Activated B cell treated with CpG ODN at 0.5 μM for 24 hours (primary cell): ENCODE data around the gene PITPNM1. TPM values are rescaled to one million over a fixed set of nuclear protein-coding genes. Genes with fewer than 3 reads are reported as not detected.
"Not testable (repeated sequence)": the region's sequence is repeated elsewhere in the genome, so short reads cannot be mapped to it uniquely, and the experiment has no call there.

Source experiments
- ATAC-seq: fragments of 200-7000 bp; cut with Tn5 transposase; one replicate; pipeline ENCODE4 v1.10.0; 2021; ENCODE audit warnings: low read depth, mild to moderate bottlenecking, moderate library complexity
- CTCF ChIA-PET: fragments of 350-600 bp; sonication (Branson Sonifier 250); formaldehyde crosslinking; loops from one replicate; lab custom pipeline; 2021; ENCODE audit warnings: antibody characterized with exemption; lab: Charles Lee
- POLR2A ChIA-PET: fragments of 350-600 bp; sonication (Branson Sonifier 250); formaldehyde crosslinking; loops from one replicate; lab custom pipeline; 2021; ENCODE audit warnings: antibody characterized with exemption; lab: Charles Lee
- DNase-seq: peaks from one replicate; pipeline ENCODE4 v3.0.0; 2022
- H3K27ac Mint-ChIP-seq: one replicate; pipeline ENCODE4 v1.8.0; 2020; ENCODE audit warnings: mixed read lengths
- H3K27me3 Mint-ChIP-seq: one replicate; pipeline ENCODE4 v1.8.0; 2021; ENCODE audit warnings: mixed read lengths
- H3K36me3 Mint-ChIP-seq: one replicate; pipeline ENCODE4 v1.8.0; 2021; ENCODE audit warnings: low read depth, mixed read lengths
- H3K4me1 Mint-ChIP-seq: one replicate; pipeline ENCODE4 v1.8.0; 2021; ENCODE audit warnings: mixed read lengths
- H3K4me3 Mint-ChIP-seq: one replicate; pipeline ENCODE4 v1.8.0; 2020; ENCODE audit warnings: mild to moderate bottlenecking, mixed read lengths
- H3K9me3 Mint-ChIP-seq: one replicate; pipeline ENCODE4 v1.8.0; 2020; ENCODE audit warnings: mixed read lengths
- CTCF ChIP-seq: fragments of 200-600 bp; IDR thresholded peaks from one replicate; pipeline ENCODE4 v1.8.0; 2022; ENCODE audit warnings: antibody characterized with exemption, mild to moderate bottlenecking
- intact Hi-C: fragments of 100-400 bp; cut with micrococcal nuclease; formaldehyde crosslinking; loops from one replicate; pipeline ENCODE4 v1.15.1; 2024
- total RNA-seq: library from RNA; stranded (reverse); gene quantifications from 2 replicates; pipeline ENCODE4 v1.2.3, GENCODE V29; 2022

The PITPNM1 gene
- total RNA-seq, 1 donor from 2014 or later, result 111 TPM

GRCh38 chr11:67486481-67487195 is 18.5 kb downstream of the PITPNM1 start:
- ATAC-seq (no peak), DNase-seq (no peak)
- no peak for TF ChIP-seq CTCF
- ChIA-PET POLR2A (interaction anchor here (0.9 to 11.1 kb wide), 12 partner anchors 13 to 134 kb away, joined by 3 to 189 read pairs (median 6); partner anchors contain the start of genes PPP1CA, PTPRCAP and TMEM134), CTCF (interaction anchor here (1.5 kb wide), 1 partner anchor 85 kb away, joined by 9 read pairs; the partner anchor contains the start of gene PPP1CA)
- H3K27me3 Mint-ChIP-seq, result no peaks in the 10 kb centered on the region
- intact Hi-C loops, result no loop called here
- H3K36me3 Mint-ChIP-seq, result peaks cover 71% of the 10 kb centered on the region
- no peaks in the 10 kb centered on the region for H3K9me3 Mint-ChIP-seq
- H3K4me1 Mint-ChIP-seq, result peaks cover 60% of the 10 kb centered on the region
- peak overlapping the region; percentile 61 for H3K4me3 Mint-ChIP-seq
- peak overlapping the region; percentile 98 for H3K27ac Mint-ChIP-seq

- POLR2A ChIA-PET, result interaction anchor here (0.7 to 11.1 kb wide), 16 partner anchors 14 to 114 kb away, joined by 3 to 189 read pairs (median 6); partner anchors contain the start of genes PITPNM1, PPP1CA, PTPRCAP and TMEM134
- H3K9me3 Mint-ChIP-seq, H3K27me3 Mint-ChIP-seq, DNase-seq, ATAC-seq: not testable (repeated sequence)
- intact Hi-C loops, result loop anchor here (1.0 kb wide), 1 partner anchor 19 kb away; the partner anchor contains the start of gene PITPNM1
- CTCF ChIA-PET, result interaction anchor here (0.7 to 1.5 kb wide), 3 partner anchors 49 to 106 kb away, joined by 4 to 9 read pairs (median 5); partner anchors contain the start of genes PPP1CA and PTPRCAP
- H3K4me3 Mint-ChIP-seq, result peak overlapping the region; percentile 61
- peak overlapping the region; percentile 98 for H3K27ac Mint-ChIP-seq
- H3K4me1 Mint-ChIP-seq, result peaks cover 60% of the 10 kb centered on the region
- H3K36me3 Mint-ChIP-seq, result peaks cover 65% of the 10 kb centered on the region
Observed at GRCh38 chr11:67485873-67486361, 19.2 kb downstream of the PITPNM1 start.

GRCh38 chr11:67484847-67485311 is 20.3 kb downstream of the PITPNM1 start:
- peaks cover 60% of the 10 kb centered on the region for H3K4me1 Mint-ChIP-seq
- CTCF ChIA-PET, result interaction anchor here (1.5 kb wide), 1 partner anchor 83 kb away, joined by 9 read pairs; the partner anchor contains the start of gene PPP1CA
- no peaks in the 10 kb centered on the region for H3K27me3 Mint-ChIP-seq
- H3K4me3 Mint-ChIP-seq, result peak overlapping the region; percentile 93
- POLR2A ChIA-PET, result interaction anchor here (0.9 to 11.1 kb wide), 13 partner anchors 16 to 133 kb away, joined by 3 to 189 read pairs (median 15); partner anchors contain the start of genes PITPNM1, POLD4, PPP1CA and PTPRCAP
- H3K27ac Mint-ChIP-seq, result peak overlapping the region; percentile 98
- H3K9me3 Mint-ChIP-seq, result no peaks in the 10 kb centered on the region
- DNase-seq (peak; percentile 57), ATAC-seq (peak; percentile 35)
- intact Hi-C loops, result loop anchor here (1.0 kb wide), 1 partner anchor 20 kb away; the partner anchor contains the start of gene PITPNM1
- TF ChIP-seq CTCF, result no peak
- H3K36me3 Mint-ChIP-seq, result peaks cover 55% of the 10 kb centered on the region

GRCh38 chr11:67483831-67484665 is 21.1 kb downstream of the PITPNM1 start:
- H3K9me3 Mint-ChIP-seq, result no peaks in the 10 kb centered on the region
- H3K36me3 Mint-ChIP-seq, result peaks cover 49% of the 10 kb centered on the region
- ATAC-seq (no peak), DNase-seq (peak; percentile 34)
- peaks cover 60% of the 10 kb centered on the region for H3K4me1 Mint-ChIP-seq
- POLR2A ChIA-PET, result interaction anchor here (0.6 to 11.1 kb wide), 18 partner anchors 10 to 133 kb away, joined by 3 to 189 read pairs (median 10); partner anchors contain the start of genes CORO1B, GSTP1, POLD4 and PPP1CA
- peak overlapping the region; percentile 98 for H3K27ac Mint-ChIP-seq
- CTCF ChIA-PET, result interaction anchor here (0.6 to 1.4 kb wide), 2 partner anchors 16 to 142 kb away, joined by 3 to 6 read pairs; no protein-coding TSS in a partner anchor
- no peak for TF ChIP-seq CTCF
- H3K27me3 Mint-ChIP-seq, result no peaks in the 10 kb centered on the region
- peak overlapping the region; percentile 93 for H3K4me3 Mint-ChIP-seq
- intact Hi-C loops, result loop anchor here (1.0 to 2.0 kb wide), 4 partner anchors 48 to 131 kb away; partner anchors contain the start of genes POLD4 and RPS6KB2
